SH-SY5Y (cell line): ENCODE measurements around the gene SYNE2.

Experiments used
- GATA2 ChIP-seq: IDR thresholded peaks from 2 replicates; pipeline ENCODE4 v1.6.1; 2011; ENCODE audit warnings: mild to moderate bottlenecking, low read depth, low read length
- GATA3 ChIP-seq: IDR thresholded peaks from 2 replicates; pipeline ENCODE4 v1.6.1; 2011; ENCODE audit warnings: low read depth, mild to moderate bottlenecking, low read length, moderate library complexity

SYNE2 gene

DNA sequence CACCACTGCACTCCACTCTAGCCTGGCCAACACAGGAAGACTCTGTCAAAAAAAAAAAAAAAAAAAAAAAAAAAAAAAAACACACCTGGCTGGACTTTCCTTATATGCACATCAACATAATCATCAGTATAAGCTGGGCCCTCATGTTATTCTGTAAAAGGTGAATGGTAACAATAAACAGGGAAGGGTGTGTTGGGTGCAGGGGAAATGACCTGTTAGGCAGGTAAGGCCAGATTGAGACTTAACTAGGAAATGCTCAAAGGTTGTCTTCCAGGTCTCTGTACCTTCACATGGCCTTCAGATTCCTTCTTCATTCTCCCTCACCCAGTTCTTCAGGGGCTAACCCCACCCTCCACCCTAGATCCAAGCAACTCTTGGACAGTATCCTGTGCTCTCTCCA is 393.9 kb downstream of the SYNE2 start:
- TF ChIP-seq GATA3, result no peak
- no peak for TF ChIP-seq GATA2

GRCh38 chr14:64247195-64247594 is 394.4 kb downstream of the SYNE2 start:
- TF ChIP-seq GATA2, result no peak
- TF ChIP-seq GATA3, result no peak

GRCh38 chr14:64248689-64249088 is 395.9 kb downstream of the SYNE2 start:
- TF ChIP-seq GATA2 (no peak), GATA3 (no peak)

GRCh38 chr14:64249363-64249762 is 396.6 kb downstream of the SYNE2 start:
- TF ChIP-seq GATA2 (no peak), GATA3 (no peak)

- TF ChIP-seq GATA2 (no peak), GATA3 (no peak)
These were observed 400.9 kb downstream of the SYNE2 start for GRCh38 chr14:64253672-64254071.

DNA sequence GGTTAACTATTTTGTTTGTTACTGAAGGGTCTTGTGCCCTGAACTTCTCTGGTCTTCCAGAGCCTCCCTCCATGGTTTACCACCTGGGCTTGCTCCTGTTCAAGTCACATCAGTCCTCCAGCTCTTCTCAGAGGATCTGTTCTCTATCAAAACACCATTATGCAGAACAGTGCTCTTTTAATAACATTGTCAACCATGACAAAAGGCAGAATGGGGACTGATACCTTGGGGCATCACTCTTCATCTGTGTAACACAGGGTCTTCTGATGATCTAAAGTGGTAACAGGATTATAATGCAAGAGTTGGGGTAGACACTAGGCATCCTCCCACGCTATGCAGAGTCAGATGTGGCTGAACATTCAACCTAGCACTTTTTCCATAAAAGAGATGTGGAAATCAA is 403.0 kb downstream of the SYNE2 start:
- TF ChIP-seq GATA3, result no peak
- 0 out of 2 replicates have a peak, but pooled peaks have one; percentile 6 for TF ChIP-seq GATA2

DNA sequence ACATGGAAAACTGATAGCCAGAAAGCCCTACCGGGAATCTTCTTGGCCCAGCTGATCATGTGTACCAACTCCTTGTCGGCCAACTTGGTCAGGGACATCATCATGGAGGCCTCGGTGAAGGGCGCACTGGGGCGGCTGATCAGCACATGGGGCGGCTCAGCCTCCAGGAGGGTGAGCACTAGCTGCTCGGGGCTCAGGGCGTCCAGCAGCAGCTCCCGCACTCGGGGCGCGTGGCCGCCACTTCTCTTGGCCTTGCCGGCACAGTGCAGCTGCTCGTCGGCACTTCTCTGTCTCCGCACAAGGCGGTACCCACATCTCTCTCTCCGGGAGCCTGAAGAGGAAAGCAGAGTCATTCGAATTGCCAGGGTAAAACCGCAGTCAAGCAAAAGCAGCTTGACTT is 407.6 kb downstream of the SYNE2 start:
- TF ChIP-seq GATA2 (no peak), GATA3 (no peak)

DNA sequence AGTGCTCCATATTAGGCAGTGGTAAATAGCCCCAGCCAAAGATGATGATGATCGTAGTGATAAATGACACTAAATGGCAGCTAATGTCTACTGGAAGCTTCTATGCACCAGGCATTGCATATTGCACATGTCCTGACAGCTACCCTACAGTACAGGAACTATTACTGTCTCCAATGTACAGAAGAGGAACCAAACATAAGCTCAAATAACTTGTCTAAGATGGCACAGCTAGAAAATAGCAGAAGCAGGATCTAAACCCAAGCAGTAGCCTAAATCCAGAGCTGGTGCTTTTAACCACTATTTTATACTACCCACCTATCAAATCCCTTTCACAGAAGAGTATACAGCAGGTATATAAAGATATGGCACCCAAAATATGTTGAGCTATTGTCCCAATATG is 412.4 kb downstream of the SYNE2 start:
- TF ChIP-seq GATA2 (no peak), GATA3 (no peak)

DNA sequence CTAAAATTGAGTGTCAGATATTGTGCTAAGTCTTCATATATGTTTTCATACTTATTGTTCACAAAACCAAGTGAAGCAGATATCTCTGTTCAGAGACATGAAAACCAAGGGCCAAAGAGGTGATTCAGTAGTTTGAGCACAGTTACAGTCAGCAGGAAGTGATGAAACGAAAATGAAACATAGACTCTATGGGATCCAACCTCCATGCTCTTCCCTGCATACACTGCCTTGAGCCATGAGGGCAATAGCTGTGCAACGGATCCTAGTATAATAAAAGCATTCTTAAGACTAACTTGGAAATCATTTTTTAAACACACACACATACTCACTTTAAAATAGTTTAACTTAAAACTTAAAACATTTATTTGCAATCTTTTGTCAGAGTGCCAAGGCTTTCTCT is 413.4 kb downstream of the SYNE2 start:
- TF ChIP-seq GATA3, result no peak
- no peak for TF ChIP-seq GATA2

DNA sequence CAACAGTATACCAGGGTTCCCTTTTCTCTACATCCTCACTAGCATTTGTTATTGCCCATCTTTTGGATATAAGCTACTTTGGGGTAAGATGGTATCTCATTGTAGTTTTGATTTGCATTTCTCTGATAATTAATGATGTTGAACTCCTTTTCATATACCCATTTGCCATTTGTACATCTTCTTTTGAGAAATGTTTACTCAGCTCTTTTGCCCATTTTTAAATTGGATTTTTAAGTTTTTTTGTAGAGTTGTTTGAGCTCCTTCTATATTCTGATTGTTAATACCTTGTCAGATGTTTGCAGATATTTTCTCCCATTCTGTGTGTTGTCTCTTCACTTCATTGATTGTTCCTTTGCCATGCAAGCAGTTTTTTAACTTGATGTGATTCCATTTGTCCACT is 419.2 kb downstream of the SYNE2 start:
- TF ChIP-seq GATA2 (no peak), GATA3 (no peak)
